Ascending aorta (tissue), 2 donors: ENCODE measurements around the gene SLC4A1. TPM values are rescaled to one million over a fixed set of nuclear protein-coding genes. Genes with fewer than 3 reads are reported as not detected.

ENCODE experiments used
- DNase-seq, 2 donors: peaks; one replicate each; pipeline ENCODE4 v3.0.0-alpha.2; 2019; ENCODE audit warnings: low spot score in 2 of 2
- H3K27ac ChIP-seq, 2 donors: fragments of 200-600 bp; sonication (generic); one replicate each; pipeline ENCODE4 v1.5.1; 2016 to 2017; ENCODE audit warnings: mild to moderate bottlenecking in 1 of 2
- H3K27me3 ChIP-seq: fragments of 200-600 bp; sonication (generic); one replicate; pipeline ENCODE4 v1.5.1; 2017
- H3K36me3 ChIP-seq, 2 donors: fragments of 200-600 bp; sonication (generic); one replicate each; pipeline ENCODE4 v1.5.1; 2016
- H3K4me1 ChIP-seq, 2 donors: fragments of 200-600 bp; sonication (generic); one replicate each; pipeline ENCODE4 v1.5.1; 2016 to 2017; ENCODE audit warnings: mild to moderate bottlenecking in 1 of 2
- H3K4me3 ChIP-seq, 2 donors: fragments of 200-600 bp; sonication (generic); one replicate each; pipeline ENCODE4 v1.5.1; 2016 to 2017; ENCODE audit warnings: mild to moderate bottlenecking in 1 of 2
- H3K9me3 ChIP-seq, 2 donors: fragments of 200-600 bp; sonication (generic); one replicate each; pipeline ENCODE4 v1.5.1; 2016
- CTCF ChIP-seq, 3 experiments: fragments of 200-600 bp in 2 of 3; fragments of 450-650 bp in 1 of 3; sonication (generic) in 2 of 3; IDR thresholded peaks; one replicate each; pipeline ENCODE4 v1.5.1; 2016 to 2019; ENCODE audit warnings: antibody characterized with exemption in 3 of 3, mild to moderate bottlenecking in 1 of 3, moderate library complexity in 1 of 3
- intact Hi-C: fragments of 100-400 bp; cut with DNase I; formaldehyde crosslinking; loops from one replicate; pipeline ENCODE4 v1.15.1; 2023
- total RNA-seq: library from RNA; depleted of rRNA; stranded (reverse); fragments of >200 nt; gene quantifications from one replicate; pipeline ENCODE4 v1.1.0, GENCODE V29; 2016

Gene SLC4A1
- total RNA-seq, 1 donor from 2014 or later: 2.4 TPM

DNA sequence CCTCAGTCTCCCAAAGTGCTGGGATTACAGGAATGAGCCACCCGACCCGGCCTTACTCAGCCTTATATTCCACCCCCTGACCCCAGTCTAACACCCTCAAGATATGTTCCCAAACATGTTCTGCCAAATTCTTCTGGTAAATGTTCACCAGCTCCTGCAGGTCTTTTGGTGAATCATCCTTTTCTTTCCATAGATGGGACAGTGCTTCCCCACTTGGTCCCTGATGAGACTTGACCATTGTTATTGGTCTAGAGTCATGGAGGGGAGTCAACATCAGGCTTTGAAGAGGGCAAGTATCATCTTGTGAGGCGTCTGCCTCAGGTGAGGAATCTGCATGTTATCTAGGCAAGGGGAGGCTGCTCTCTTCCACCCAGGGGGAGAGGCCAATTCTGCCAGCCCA lies 30.0 kb upstream of the SLC4A1 start:
- no peaks in the 10 kb centered on the region for H3K4me1 ChIP-seq
- H3K27me3 ChIP-seq: no peaks in the 10 kb centered on the region
- no peak for DNase-seq
- no peaks in the 10 kb centered on the region for H3K9me3 ChIP-seq
- intact Hi-C loops: no loop called here
- no peak overlapping the region for H3K27ac ChIP-seq
- no peak overlapping the region for H3K4me3 ChIP-seq
- no peaks in the 10 kb centered on the region for H3K36me3 ChIP-seq
- TF ChIP-seq CTCF (IDR thresholded peaks at IDR 0.05): no peak

DNA sequence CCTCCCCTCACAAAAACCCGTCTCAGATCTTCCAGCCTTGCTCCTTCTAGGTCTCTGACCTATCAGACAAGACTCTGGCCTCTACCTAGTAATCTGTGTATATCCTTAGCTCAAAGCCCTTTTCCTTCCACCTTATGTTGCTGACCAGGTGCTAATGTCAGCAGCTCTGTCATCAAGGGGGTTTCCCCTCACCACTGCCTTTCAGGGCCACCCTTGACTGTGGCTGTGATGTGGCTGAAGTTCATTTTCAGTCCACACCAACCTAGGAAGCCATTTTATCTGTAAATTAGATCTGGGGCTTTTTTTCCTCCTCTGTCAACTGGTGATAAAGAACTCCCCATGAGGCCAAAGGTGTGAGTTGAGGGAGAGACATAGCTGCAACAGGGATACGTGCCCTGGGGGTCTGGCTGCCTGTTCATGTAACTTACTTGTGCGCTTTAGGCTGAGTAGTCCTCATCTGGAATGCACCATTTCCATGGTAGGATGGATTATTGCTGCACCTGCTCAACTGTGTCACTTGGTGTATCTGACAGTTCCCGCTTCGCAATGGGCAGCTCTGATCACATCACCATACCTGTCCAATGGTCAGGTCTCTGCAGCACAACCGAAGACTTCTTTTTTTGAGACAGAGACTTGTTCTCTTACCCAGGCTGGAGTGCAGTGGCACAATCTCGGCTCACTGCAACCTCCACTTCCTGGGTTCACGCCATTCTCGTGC lies 25.7 kb upstream of the SLC4A1 start:
- intact Hi-C loops: no loop called here

GRCh38 chr17:44287651-44288050 lies 19.7 kb upstream of the SLC4A1 start:
- H3K4me3 ChIP-seq: no peak overlapping the region
- no peaks in the 10 kb centered on the region for H3K36me3 ChIP-seq
- TF ChIP-seq CTCF (IDR thresholded peaks at IDR 0.05): no peak
- intact Hi-C loops: no loop called here
- H3K27ac ChIP-seq: no peak overlapping the region
- no peaks in the 10 kb centered on the region for H3K4me1 ChIP-seq
- no peaks in the 10 kb centered on the region for H3K9me3 ChIP-seq
- no peaks in the 10 kb centered on the region for H3K27me3 ChIP-seq
- no peak for DNase-seq

More for the DNA sequence above, 25.7 kb upstream of the SLC4A1 start:
- no peak overlapping the region for H3K27ac ChIP-seq
- TF ChIP-seq CTCF (IDR thresholded peaks at IDR 0.05): no peak
- no peaks in the 10 kb centered on the region for H3K27me3 ChIP-seq
- H3K4me3 ChIP-seq: no peak overlapping the region
- H3K36me3 ChIP-seq: no peaks in the 10 kb centered on the region
- DNase-seq: no peak
- H3K9me3 ChIP-seq: no peaks in the 10 kb centered on the region
- H3K4me1 ChIP-seq: no peaks in the 10 kb centered on the region

DNA sequence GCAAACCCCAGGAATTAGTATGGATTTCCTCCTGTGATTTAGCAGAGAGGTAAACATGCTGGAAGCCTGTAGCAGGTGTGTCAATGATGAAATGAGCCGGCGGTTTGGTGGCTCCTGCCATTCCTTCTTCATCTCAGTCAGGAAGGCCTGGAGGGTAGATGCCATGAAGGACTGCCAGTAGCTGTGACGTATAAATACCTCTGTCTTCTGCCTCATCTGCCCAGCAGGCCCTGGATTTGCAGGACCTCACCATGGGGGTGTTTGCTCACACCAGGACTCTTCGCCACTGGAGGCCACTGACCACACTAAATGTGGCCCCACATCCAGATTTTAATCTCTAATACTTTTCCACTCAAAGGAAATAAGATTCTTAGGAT lies 16.1 kb upstream of the SLC4A1 start:
- intact Hi-C loops: no loop called here
- Histone ChIP-seq H3K36me3 (no peaks in the 10 kb centered on the region), H3K4me1 (no peaks in the 10 kb centered on the region), H3K4me3 (no peak overlapping the region), H3K9me3 (no peaks in the 10 kb centered on the region), H3K27me3 (no peaks in the 10 kb centered on the region), H3K27ac (no peak overlapping the region)
- DNase-seq: no peak
- no peak for TF ChIP-seq CTCF (IDR thresholded peaks at IDR 0.05)

- intact Hi-C loops: no loop called here
- TF ChIP-seq CTCF (IDR thresholded peaks at IDR 0.05): no peak
- DNase-seq: no peak
Measured at GRCh38 chr17:44283344-44284023, 15.5 kb upstream of the SLC4A1 start.

More at GRCh38 chr17:44283344-44284023, 15.5 kb upstream of the SLC4A1 start:
- H3K4me1 ChIP-seq: no peaks in the 10 kb centered on the region
- H3K36me3 ChIP-seq: no peaks in the 10 kb centered on the region
- H3K27ac ChIP-seq: no peak overlapping the region
- no peaks in the 10 kb centered on the region for H3K9me3 ChIP-seq
- no peak overlapping the region for H3K4me3 ChIP-seq
- no peaks in the 10 kb centered on the region for H3K27me3 ChIP-seq
